ENCODE measurements around the gene ST7. TPM values are rescaled to one million over a fixed set of nuclear protein-coding genes. Genes with fewer than 3 reads are reported as not detected.
"Not testable (repeated sequence)": the region's sequence is repeated elsewhere in the genome, so short reads cannot be mapped to it uniquely, and the experiment has no call there.

Gene ST7
- total RNA-seq, 1 experiment from 2014 or later: 27.2 TPM

GRCh38 chr7:117030793-117031192 lies 77.5 kb downstream of the ST7 start:
- not testable (repeated sequence) for DNase-seq (ENCODE audit: low read depth)

- DNase-seq (ENCODE audit: low read depth): no peak
These were observed 79.5 kb downstream of the ST7 start for GRCh38 chr7:117032810-117033209.

- DNase-seq (ENCODE audit: low read depth): no peak
These were observed 81.7 kb downstream of the ST7 start for GRCh38 chr7:117034851-117035464.

- no peak for DNase-seq (ENCODE audit: low read depth)
These were observed 82.2 kb downstream of the ST7 start for GRCh38 chr7:117035465-117035862.

- no peak for DNase-seq (ENCODE audit: low read depth)
These were observed 82.9 kb downstream of the ST7 start for GRCh38 chr7:117036053-117036669.

GRCh38 chr7:117036836-117037235 lies 83.5 kb downstream of the ST7 start:
- no peak for DNase-seq (ENCODE audit: low read depth)

- no peak for DNase-seq (ENCODE audit: low read depth)
These were observed 85.1 kb downstream of the ST7 start for GRCh38 chr7:117038408-117038807.

- DNase-seq (ENCODE audit: low read depth): no peak
These were observed 87.7 kb downstream of the ST7 start for GRCh38 chr7:117041007-117041406.

GRCh38 chr7:117041822-117042221 lies 88.5 kb downstream of the ST7 start:
- DNase-seq (ENCODE audit: low read depth): no peak

GRCh38 chr7:117043108-117043825 lies 90.0 kb downstream of the ST7 start:
- no peak for DNase-seq (ENCODE audit: low read depth)

GRCh38 chr7:117044664-117045063 lies 91.4 kb downstream of the ST7 start:
- no peak for DNase-seq (ENCODE audit: low read depth)

GRCh38 chr7:117045927-117046710 lies 92.8 kb downstream of the ST7 start:
- DNase-seq (ENCODE audit: low read depth): no peak

GRCh38 chr7:117047496-117047895 lies 94.2 kb downstream of the ST7 start:
- no peak for DNase-seq (ENCODE audit: low read depth)

- DNase-seq (ENCODE audit: low read depth): no peak
These were observed 95.0 kb downstream of the ST7 start for GRCh38 chr7:117048114-117048866.

- peak; percentile 36 for DNase-seq (ENCODE audit: low read depth)
These were observed 95.6 kb downstream of the ST7 start for GRCh38 chr7:117048882-117049281.

GRCh38 chr7:117051808-117052207 lies 98.5 kb downstream of the ST7 start:
- DNase-seq (ENCODE audit: low read depth): no peak

GRCh38 chr7:117053432-117053831 lies 100.1 kb downstream of the ST7 start:
- DNase-seq (ENCODE audit: low read depth): no peak

GRCh38 chr7:117061751-117062150 lies 108.5 kb downstream of the ST7 start:
- peak; percentile 49 for DNase-seq (ENCODE audit: low read depth)

GRCh38 chr7:117062300-117062699 lies 109.0 kb downstream of the ST7 start:
- DNase-seq (ENCODE audit: low read depth): no peak

- no peak for DNase-seq (ENCODE audit: low read depth)
These were observed 111.4 kb downstream of the ST7 start for GRCh38 chr7:117064688-117065087.

- no peak for DNase-seq (ENCODE audit: low read depth)
These were observed 112.4 kb downstream of the ST7 start for GRCh38 chr7:117065571-117066150.

Measured in M059J (cell line).